OCI-LY1 (cell line): ENCODE measurements around the gene GLIPR2.

ENCODE experiments used
- H2AFZ ChIP-seq: fragments of 200-600 bp; sonication (generic), shearing (Covaris generic); 2 replicates; pipeline ENCODE4 v1.6.0; 2014; ENCODE audit warnings: antibody characterized with exemption, mild to moderate bottlenecking, low read length
- H3F3A ChIP-seq: fragments of 200-600 bp; sonication (generic), shearing (Covaris generic); 2 replicates; pipeline ENCODE4 v1.6.0; 2014; ENCODE audit warnings: mild to moderate bottlenecking, antibody characterized with exemption, low read length, moderate library complexity; ENCODE audit not compliant: insufficient read depth
- H3K27ac ChIP-seq: fragments of 200-600 bp; sonication (generic); 2 replicates; pipeline ENCODE4 v1.5.1; 2014; ENCODE audit warnings: low read length, mixed run types, mild to moderate bottlenecking, low read depth; ENCODE audit not compliant: poor library complexity, severe bottlenecking
- H3K27me3 ChIP-seq: fragments of 200-600 bp; sonication (generic); 2 replicates; pipeline ENCODE4 v1.6.0; 2014; ENCODE audit warnings: antibody characterized with exemption, mild to moderate bottlenecking, low read length, moderate library complexity; ENCODE audit not compliant: insufficient read depth
- H3K36me3 ChIP-seq: fragments of 200-600 bp; sonication (generic); 2 replicates; pipeline ENCODE4 v1.6.1; 2014; ENCODE audit warnings: mild to moderate bottlenecking, antibody characterized with exemption, low read length, moderate library complexity, mixed read lengths; ENCODE audit not compliant: insufficient read depth
- H3K4me1 ChIP-seq: fragments of 200-600 bp; sonication (generic); 2 replicates; pipeline ENCODE4 v1.5.1; 2014; ENCODE audit warnings: mild to moderate bottlenecking, low read length, moderate library complexity; ENCODE audit not compliant: insufficient read depth, severe bottlenecking
- H3K4me2 ChIP-seq: fragments of 200-600 bp; sonication (generic), shearing (Covaris generic); 2 replicates; pipeline ENCODE4 v1.6.1; 2014; ENCODE audit warnings: low read length
- H3K4me3 ChIP-seq: fragments of 200-600 bp; sonication (generic); 2 replicates; pipeline ENCODE4 v1.5.1; 2014; ENCODE audit warnings: low read length, low read depth, mild to moderate bottlenecking, mixed read lengths; ENCODE audit not compliant: poor library complexity, severe bottlenecking
- H3K79me2 ChIP-seq: fragments of 200-600 bp; shearing (Covaris generic); 2 replicates; pipeline ENCODE4 v1.6.1; 2016; ENCODE audit warnings: mixed run types, low read length, mixed read lengths; ENCODE audit not compliant: insufficient read depth
- H3K9ac ChIP-seq: fragments of 200-600 bp; sonication (generic), shearing (Covaris generic); 2 replicates; pipeline ENCODE4 v1.6.1; 2014; ENCODE audit warnings: mild to moderate bottlenecking, low read length, mixed read lengths
- H3K9me2 ChIP-seq: fragments of 200-600 bp; sonication (generic), shearing (Covaris generic); 2 replicates; pipeline ENCODE4 v1.6.1; 2014; ENCODE audit warnings: low read depth, mild to moderate bottlenecking, low read length, mixed read lengths
- H3K9me3 ChIP-seq: fragments of 200-600 bp; shearing (Covaris generic); 2 replicates; pipeline ENCODE4 v1.6.1; 2014; ENCODE audit warnings: low read length, mixed read lengths
- H4K20me1 ChIP-seq: fragments of 200-600 bp; sonication (generic), shearing (Covaris generic); 2 replicates; pipeline ENCODE4 v1.6.0; 2016; ENCODE audit warnings: mild to moderate bottlenecking, low read length; ENCODE audit not compliant: insufficient read depth
- CTCF ChIP-seq: fragments of 200-600 bp; sonication (generic), shearing (Covaris generic); IDR thresholded peaks from 2 replicates; pipeline ENCODE4 v1.5.1; 2017; ENCODE audit warnings: mild to moderate bottlenecking, antibody characterized with exemption, low read length, moderate library complexity, mixed read lengths
- EZH2 ChIP-seq: fragments of 200-600 bp; sonication (generic), shearing (Covaris generic); IDR thresholded peaks from 2 replicates; pipeline ENCODE4 v1.8.0; 2017; ENCODE audit warnings: borderline replicate concordance, mixed run types, mild to moderate bottlenecking, antibody characterized with exemption, low read length, moderate library complexity, mixed read lengths

Gene GLIPR2

DNA sequence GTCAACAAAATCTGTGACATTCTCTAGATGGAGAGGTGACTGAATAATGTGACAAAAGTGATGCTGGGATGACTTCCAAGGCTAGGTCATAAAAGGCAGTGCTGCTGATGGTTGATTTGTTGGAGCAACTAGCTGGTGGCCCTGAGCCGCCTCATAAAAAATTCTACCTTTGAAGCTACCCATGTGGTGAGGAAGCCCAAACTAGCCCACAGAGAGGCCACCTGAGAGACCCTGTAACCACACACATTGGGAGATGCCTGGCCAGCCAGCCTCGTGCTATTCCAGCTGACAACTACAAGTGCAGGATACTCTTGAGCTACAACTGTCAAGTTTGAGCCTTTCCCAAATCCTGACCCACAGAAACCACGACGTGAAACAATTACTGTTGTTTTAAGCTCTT is 76.9 kb downstream of the GLIPR2 start:
- H3K79me2 ChIP-seq: 0 out of 2 replicates have a peak, but pooled peaks cover 3% of the 10 kb centered on the region
- no peak overlapping the region for H2AFZ ChIP-seq
- no peak overlapping the region for H3K4me3 ChIP-seq
- no peak for TF ChIP-seq CTCF
- no peak for TF ChIP-seq EZH2
- no peak overlapping the region for H3K9ac ChIP-seq
- no peaks in the 10 kb centered on the region for H3K4me1 ChIP-seq
- no peaks in the 10 kb centered on the region for H3K9me2 ChIP-seq
- no peaks in the 10 kb centered on the region for H3K9me3 ChIP-seq
- no peaks in the 10 kb centered on the region for H3K27me3 ChIP-seq
- H3K4me2 ChIP-seq: no peak overlapping the region
- H3K27ac ChIP-seq: no peak overlapping the region
- no peaks in the 10 kb centered on the region for H3F3A ChIP-seq
- peaks cover 89% of the 10 kb centered on the region for H3K36me3 ChIP-seq
- no peaks in the 10 kb centered on the region for H4K20me1 ChIP-seq
